NCI-H510A (cell line): ENCODE measurements around the gene GPC3.

Experiments
- DNase-seq: peaks from one replicate; lab custom pipeline; 2025; lab: John Stamatoyannopoulos, UW

The GPC3 gene

GRCh38 chrX:133600536-133600935 is 384.9 kb downstream of the GPC3 start:
- no peak for DNase-seq

GRCh38 chrX:133598601-133599335 is 386.6 kb downstream of the GPC3 start:
- DNase-seq: no peak

- DNase-seq: no peak
Observed at GRCh38 chrX:133594156-133594555, 391.2 kb downstream of the GPC3 start.

GRCh38 chrX:133593531-133593930 is 391.9 kb downstream of the GPC3 start:
- DNase-seq: no peak

GRCh38 chrX:133590703-133591505 is 394.5 kb downstream of the GPC3 start:
- DNase-seq: no peak

- DNase-seq: no peak
Observed at GRCh38 chrX:133588827-133589226, 396.6 kb downstream of the GPC3 start.

- no peak for DNase-seq
Observed at GRCh38 chrX:133587818-133588217, 397.6 kb downstream of the GPC3 start.

- no peak for DNase-seq
Observed at GRCh38 chrX:133587071-133587470, 398.3 kb downstream of the GPC3 start.

- no peak for DNase-seq
Observed at GRCh38 chrX:133586443-133586842, 399.0 kb downstream of the GPC3 start.

- DNase-seq: no peak
Observed at GRCh38 chrX:133583825-133584224, 401.6 kb downstream of the GPC3 start.

- DNase-seq: peak; percentile 14
Observed at GRCh38 chrX:133580625-133581024, 404.8 kb downstream of the GPC3 start.

- no peak for DNase-seq
Observed at GRCh38 chrX:133579631-133580030, 405.8 kb downstream of the GPC3 start.

- no peak for DNase-seq
Observed at GRCh38 chrX:133576876-133577275, 408.5 kb downstream of the GPC3 start.

- DNase-seq: no peak
Observed at GRCh38 chrX:133575501-133576136, 409.8 kb downstream of the GPC3 start.

GRCh38 chrX:133574716-133575115 is 410.7 kb downstream of the GPC3 start:
- DNase-seq: no peak

- no peak for DNase-seq
Observed at GRCh38 chrX:133570549-133570948, 414.8 kb downstream of the GPC3 start.

- DNase-seq: no peak
Observed at GRCh38 chrX:133569217-133569616, 416.2 kb downstream of the GPC3 start.

GRCh38 chrX:133568109-133568508 is 417.3 kb downstream of the GPC3 start:
- DNase-seq: no peak

- no peak for DNase-seq
Observed at GRCh38 chrX:133566876-133567275, 418.5 kb downstream of the GPC3 start.

- no peak for DNase-seq
Observed at GRCh38 chrX:133563705-133564104, 421.7 kb downstream of the GPC3 start.

- DNase-seq: no peak
Observed at GRCh38 chrX:133561251-133561650, 424.1 kb downstream of the GPC3 start.

- DNase-seq: no peak
Observed at GRCh38 chrX:133559909-133560308, 425.5 kb downstream of the GPC3 start.
